Stimulated activated CD8-positive, alpha-beta memory T cell treated with anti-CD3 and anti-CD28 coated beads, Interleukin-7, amount 100 ng/mL, for 4 hours (primary cell): Measurements from ENCODE around the gene NTM.
"Not testable (repeated sequence)": the region's sequence is repeated elsewhere in the genome, so short reads cannot be mapped to it uniquely, and the experiment has no call there.

Experiments used
- DNase-seq, 2 donors: peaks; one replicate each; pipeline ENCODE4 v3.0.0-alpha.2; 2020; ENCODE audit warnings: low read depth in 2 of 2

NTM gene

DNA sequence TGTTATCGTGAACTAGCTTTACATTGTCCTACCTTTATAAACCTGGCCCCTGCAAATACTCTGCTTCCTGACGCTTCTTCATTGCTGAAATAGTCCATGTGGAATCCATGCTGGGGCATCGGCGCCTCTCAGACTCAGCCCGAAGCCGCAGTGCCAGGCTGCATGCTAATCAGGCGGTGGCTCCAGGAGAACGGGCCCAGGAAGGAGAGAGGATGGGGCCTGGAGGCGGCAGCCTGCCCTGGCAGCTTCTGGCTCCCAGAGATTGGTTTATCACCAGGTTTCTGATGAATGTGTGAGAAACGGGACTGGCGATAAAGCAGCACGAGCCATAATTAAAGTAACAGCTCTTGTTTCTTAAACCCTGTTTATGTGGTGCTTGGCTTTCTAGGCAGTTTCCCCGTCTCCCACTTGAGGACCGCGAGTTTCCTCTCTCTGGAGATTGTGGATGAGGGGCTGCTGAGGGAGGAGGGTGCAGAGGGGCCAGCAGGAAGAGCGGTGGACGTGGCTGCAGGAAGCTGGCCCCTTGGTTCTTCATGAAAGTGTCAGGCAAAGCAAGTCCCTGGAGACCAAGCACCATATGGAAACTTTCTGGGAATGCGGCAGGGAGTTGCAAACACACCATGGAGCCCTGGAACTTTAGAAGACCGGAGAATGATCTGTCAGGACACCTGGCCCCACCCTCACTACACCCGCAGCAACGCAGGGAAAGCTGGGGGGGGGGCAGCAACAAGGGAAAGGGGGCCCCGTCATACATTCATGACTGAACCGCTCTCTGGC, 93.4 kb downstream of the NTM start:
- no peak for DNase-seq

DNA sequence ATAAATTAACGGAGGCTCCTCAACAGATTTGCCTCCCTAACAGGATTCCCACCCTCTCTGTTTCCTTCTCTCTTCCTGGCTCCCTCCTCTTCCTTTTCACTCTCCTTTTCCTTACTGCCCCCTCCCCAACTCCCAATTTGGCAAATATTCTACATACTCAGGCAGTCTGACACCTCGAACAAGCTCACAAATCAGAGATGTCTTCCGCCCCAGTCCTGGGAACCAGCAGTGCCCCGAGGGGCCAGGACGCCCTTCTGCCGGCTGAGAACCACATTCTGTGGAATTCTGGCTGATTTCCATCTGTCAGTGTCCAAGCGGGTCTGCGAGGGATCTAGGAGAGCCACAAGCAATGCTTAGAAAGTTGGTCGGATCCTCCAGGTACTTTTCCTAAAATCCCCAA, 94.0 kb downstream of the NTM start:
- no peak for DNase-seq

DNA sequence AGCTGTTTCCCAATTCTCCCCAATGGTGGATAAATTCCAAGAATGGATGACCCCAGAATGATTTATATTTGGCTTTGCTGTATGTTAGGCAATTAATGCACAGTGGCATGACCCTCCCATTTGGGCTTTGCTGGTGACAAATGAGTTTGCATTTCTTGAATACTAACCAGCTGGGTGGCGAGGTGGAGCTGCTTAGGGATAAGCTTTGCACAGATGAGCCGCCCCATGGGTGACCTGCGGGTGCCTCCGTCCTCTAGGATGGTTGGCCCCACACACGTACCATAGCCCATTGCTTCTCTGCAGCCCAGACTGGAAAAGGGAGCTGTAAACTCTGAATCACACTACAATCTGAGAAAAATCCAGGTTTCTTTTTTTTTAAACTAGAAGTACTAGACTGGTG, 94.6 kb downstream of the NTM start:
- no peak for DNase-seq

DNA sequence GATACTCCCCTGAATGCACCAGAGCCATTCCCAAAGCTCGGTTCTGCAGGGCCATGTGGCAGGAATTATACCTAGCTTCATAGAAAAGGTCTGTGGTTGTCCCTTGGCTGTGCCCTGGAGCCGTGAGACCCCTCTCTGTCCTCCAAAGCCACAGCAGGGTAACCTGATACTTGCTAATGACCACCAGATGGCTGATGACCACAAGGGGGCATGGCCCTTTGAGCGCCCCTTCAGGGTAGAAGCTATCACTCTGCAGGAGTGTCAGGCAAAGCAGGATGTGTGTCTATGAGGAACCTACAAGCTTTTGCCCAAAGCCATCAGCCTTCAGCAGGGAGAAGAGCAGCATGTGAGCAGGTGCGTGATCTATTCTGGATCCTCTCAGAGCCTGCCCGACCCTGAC, 95.3 kb downstream of the NTM start:
- no peak for DNase-seq

DNA sequence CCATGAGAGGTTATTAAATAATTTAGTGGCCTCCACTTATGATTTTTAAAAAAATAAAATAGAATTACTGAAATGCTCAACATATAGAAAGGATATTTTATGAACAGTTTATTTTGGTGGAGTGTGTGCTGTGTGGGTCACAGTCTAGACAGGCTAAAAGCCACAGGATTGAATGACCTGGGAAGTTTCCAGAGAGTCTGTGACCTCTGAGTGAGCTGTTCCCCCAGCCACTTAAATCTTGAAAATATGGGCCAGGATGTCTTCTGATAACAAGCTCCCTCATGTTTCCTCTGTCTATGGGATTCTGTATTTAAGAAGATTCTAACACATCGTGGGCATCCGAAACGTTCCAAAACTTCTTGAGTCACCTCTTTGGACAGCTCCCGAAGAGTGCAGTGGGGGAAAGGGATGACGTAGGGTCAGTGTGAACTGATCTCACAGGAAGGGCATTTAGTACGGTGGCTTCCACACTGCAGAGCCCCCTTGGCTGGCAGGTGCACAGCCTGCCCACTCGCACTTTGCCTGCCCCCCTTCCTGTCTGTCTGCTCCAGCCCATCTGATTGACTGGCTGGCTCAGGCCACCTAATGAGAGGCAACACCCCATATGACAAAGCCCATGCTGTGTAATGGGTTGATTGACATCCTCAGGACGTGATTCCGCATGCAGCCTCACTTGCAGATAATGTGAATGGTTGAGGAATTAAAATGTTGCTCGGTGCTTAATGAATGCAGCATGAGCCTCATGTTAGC, 97.4 kb downstream of the NTM start:
- DNase-seq, result no peak

DNA sequence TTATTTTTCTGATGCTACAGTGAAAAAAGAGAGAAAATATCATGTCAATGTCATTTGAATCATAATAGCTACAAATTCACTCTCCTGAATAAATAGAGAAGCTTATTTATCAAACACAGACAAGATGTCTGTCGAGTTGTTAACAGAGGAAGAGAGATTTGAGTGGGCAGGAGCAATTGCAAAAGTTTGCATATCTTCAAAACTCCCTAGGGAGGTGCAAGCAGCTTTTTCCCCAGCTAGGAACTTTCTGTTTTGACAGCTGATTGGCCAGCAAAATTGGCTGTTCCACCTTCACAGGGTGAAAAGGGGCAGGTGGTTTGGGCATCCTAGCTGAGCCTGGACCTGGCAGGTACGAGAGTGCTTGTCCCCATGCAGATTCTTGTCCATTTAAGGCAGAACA, 98.2 kb downstream of the NTM start:
- DNase-seq, result no peak

DNA sequence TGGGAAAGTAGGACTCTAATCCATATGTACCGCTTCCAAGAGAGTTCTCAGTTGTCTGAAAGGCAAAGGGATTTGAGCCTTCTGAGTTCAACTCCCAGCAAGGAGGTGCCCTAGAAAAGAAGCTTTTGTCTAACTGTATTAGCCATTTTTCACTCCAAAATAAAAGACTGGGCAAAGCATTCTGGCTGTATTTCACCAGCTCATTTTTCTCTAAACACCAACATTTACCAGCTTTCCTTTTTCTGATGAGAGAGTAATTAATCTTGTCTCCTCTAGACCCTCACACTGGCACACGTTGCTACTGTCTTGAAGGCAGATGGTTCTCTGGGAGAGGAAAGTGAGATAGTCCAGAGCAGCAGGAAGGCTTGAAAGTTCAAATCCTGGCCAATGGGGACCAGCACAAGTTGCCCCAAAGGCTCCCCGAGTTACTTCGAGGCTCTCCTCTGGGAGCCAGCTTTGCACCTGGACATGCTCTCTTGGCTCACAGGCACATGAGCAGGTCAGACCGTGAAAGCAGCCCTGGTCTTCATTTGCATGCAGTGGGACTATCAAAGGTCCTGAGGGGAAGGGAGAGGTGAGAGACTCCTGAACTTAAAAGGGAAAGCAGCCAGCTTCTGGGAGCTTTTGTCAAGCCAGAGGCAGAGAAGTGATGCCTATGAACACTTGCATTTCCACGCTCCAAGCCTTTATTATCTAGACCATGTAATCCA, 100.0 kb downstream of the NTM start:
- DNase-seq, result no peak

DNA sequence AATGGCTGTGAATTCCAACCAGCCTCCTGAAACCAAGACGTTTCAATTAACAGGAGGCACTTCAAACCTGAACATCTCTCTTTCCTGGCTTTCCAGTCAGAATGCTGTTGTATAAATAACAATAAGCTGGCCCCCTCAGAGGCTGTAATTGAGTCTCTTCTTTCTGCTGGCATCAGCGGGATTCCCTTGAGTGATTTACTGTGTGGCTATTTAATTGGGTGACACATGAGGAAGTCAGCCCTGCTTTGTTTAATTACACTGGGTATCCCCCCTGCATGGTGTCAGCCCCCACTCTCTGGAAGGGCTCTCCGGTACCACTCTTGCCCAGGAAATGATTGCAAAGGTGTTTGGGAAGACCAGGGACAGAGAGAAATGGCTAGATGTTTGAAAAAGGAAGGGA, 101.6 kb downstream of the NTM start:
- DNase-seq, result no peak

DNA sequence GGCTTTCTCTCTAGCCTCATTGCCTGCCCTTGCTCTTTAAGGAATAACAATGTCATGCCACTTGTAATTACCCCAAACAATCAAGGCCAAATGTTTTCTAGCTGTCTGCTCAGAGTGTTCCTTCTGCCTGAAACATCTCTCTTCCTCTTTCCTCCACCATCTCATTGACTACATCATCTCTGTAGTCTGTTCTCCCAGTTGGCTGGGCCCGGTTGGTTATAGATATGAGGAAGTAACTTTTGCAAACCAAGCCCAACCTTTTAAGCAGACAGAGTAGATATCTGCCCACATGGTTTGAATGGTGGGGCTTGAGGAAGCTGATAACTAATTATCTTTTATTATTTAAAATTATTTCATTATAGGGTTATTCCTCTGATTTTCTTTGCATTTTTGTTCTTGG, 104.5 kb downstream of the NTM start:
- DNase-seq, result no peak

DNA sequence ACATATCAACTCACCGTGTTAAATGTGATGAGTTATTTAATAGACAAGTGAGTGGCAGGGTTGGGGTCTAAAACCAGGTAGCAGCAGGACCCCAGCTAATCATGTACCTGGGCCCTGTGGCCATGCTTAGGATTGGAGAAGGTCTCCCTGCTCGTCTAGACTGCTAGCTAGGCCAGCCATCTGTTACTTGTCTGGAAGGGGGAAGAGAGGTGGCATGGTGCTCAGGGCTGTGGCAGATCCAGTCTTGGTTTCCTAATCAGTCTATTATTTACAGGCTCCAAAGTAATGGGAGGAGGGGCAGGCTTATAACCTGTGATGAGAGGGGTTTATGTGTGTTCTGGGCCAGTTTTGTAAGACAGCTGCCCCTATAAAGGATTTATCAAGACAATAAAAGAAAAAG, 105.9 kb downstream of the NTM start:
- no peak for DNase-seq

DNA sequence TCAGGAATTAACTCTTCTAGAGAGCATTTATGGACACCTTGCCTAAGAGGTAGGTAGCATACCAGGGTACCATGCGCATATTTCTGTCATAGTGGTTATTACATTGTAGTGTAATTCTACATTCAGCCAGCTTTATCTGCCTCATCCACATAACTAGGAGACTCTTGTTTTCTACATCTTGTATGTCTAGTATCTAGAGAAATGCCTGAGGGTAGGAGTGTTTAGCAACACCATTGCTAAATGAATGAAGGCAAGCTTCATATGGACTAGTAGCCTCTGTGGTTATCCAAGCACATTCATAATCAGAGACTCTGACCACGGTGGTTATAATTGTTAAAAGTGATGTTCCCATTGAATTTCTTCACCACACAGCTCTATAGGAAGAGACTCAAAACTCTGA, 107.9 kb downstream of the NTM start:
- DNase-seq, result no peak

DNA sequence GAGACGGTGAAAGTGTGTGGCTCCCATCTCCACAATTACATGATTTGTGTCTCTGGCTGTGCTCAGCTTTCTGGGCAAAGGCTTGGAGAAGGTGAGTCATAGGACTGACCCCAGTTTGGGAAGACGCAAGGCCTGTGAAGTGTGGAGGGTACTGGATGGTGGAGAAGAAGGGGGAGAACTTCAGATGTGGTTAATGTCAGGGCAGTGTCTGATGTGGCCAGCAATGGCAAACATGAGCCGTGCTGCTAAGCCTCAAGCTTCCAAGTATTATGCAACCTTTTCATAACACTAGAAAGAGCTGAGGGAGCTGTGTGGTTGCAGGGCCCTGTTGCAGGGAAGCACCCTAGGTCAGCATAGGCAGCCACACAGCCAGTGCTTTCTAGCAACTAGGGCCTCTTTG, 110.9 kb downstream of the NTM start:
- DNase-seq, result no peak

DNA sequence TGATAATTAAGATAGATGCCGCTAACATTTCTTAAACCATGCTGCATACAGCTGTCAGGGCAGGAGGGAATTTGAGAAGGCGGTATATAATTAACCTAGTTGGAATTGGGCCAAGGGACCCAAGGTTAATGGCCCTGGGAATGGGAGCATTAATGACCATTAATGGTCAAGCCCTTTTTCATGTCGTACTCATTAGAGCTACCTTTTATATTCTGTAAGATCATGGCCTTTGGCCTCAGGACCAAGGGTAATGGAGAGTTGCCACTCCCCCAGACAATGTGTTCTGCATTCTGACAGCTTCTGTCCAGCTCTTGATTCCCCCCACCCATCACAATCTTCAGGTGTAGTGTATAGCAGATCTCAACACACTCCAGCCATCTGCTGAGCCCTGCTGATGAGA, 111.6 kb downstream of the NTM start:
- no peak for DNase-seq

DNA sequence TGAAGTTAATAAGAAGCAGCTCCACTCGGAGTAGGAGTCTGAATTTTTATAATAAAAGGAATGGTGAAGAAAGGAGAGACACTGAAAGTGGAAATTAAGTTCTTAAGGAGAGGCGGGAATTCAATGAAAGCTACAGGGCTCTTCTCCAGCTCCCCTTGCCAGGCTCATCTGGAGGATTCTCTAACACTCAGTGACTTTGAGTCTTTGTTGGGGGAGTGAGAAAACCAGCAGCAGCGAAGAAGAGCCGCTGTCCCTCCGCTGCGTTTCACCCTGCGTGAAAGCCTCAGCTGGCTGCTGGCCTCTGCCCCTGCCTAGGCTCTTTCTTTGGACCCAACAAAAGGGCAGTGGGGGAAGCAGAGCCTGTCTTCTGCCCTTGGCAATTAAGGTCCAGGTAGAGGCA, 113.0 kb downstream of the NTM start:
- no peak for DNase-seq

DNA sequence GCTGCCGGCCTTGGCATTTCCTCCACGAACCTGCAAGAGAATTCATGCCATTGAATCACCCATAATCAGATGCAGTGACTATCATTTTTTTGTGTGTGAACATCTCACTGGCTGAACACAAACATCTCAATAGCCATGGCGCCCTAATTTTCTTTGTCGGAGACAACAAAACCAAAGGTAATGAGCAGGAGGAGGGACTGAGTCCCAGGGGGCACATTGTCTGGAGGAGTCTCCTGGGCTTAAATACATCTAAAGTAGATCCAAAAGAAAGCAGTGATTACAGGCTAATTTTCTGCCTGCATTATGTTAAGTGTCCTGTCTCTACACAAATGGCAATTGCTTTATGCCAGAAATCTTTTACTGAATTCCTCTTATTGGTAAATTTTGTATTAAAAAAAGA, 113.5 kb downstream of the NTM start:
- DNase-seq, result no peak

DNA sequence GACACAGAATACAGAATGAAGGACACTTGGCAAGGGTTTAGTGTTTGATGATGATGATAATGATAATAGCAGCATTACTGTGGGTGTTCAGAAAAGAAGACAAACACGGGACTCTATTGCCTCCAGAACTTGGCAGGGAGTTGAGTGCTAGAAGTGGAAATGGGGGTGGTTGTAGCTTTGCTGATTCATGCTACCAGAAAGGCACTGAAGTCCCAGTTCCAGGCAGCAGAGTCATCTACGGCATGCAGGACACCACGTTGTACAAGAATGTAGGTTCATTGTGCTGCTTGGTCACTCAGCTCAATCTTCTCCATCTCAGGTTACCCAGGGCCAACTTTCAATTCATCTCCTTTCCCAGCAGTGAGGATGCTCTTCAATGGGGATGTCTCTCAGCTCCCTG, 115.7 kb downstream of the NTM start:
- no peak for DNase-seq

DNA sequence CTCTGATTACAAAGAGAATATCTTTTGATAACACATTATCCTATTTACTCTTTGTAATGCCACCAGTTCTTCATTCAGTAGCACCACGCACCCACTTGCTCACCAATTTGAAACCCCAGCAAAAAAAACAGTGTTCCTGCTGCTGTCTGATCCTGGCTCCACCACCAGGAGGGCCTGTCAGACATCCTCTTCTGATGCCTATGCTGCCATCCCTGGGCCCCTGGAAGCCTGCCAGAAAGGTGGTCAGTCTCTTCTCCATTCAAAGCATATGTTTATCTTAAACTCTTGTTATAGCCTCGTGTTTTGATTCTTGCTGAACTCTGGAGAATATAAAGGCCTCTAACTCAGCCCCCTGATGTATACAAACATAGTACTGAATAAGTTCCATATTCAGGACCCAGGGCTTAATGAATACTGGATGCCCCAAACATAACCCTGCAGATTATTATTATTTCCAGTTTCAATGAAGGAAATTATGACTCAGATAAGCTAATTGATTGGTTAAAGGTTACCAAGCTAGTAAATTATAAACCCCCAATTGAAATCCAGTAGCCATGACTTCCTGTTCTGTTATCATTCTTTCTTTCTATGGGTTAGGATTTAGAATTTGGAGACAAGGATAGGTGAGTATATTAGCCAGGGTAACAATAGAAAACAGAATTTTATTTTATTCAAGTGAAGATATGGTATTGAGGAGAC, 116.7 kb downstream of the NTM start:
- DNase-seq, result no peak

DNA sequence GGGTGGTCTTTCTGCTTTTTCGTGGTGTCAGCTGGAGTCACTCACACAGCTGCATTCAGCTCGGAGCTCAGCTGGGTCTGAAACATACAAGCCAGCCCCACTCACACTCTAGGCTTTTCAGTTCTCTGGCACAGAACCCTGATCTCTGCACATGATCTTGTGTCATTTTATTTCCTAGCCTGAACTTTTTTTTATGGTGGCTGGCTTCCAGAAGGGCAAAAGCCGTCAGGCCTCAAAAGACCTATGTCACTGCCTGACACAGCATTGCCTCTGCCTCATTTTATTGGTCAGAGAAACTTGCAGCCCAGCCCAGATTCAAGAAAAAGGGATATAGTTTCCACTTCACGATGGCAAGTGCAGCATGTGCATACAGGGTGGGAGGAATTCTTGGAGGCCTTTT, 117.8 kb downstream of the NTM start:
- no peak for DNase-seq

DNA sequence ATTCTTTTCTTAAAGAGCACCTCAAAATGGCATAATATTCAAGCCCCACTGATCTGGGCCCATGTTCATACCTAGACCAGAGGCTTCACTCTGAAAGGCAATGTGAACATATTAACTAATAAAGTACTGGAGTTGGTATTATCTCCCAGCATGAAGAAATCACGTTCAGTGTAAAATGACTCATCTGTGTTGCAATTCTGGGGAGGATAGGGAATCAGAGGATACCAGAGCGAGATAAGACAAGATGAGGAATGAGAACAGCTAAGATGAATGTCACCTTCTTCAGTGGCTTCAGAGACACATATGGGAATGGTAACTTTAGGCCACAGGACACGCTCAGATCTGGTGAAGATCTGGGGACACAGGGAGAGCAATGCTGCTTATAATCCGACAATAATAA, 121.1 kb downstream of the NTM start:
- DNase-seq, result no peak

DNA sequence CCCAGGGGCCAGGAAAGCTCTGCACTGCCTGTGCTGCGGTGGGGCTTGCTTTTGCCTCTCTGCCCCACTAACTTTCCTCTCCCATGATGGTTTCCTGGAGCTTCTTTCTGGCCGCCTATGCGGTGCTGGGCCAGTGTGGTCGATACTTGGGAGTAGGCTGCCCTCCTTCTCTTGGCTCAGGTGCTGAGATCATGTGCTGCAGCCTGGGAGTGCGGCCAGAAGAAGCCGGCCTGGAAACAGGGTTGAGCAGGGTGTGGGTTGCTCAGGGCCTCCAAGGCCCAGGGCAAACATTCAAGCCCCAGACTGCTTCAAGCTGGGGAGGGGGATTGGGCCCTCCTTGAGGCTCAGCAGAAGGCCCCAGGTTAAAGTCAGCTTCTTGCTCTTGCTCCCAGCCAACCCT, 125.0 kb downstream of the NTM start:
- no peak for DNase-seq

DNA sequence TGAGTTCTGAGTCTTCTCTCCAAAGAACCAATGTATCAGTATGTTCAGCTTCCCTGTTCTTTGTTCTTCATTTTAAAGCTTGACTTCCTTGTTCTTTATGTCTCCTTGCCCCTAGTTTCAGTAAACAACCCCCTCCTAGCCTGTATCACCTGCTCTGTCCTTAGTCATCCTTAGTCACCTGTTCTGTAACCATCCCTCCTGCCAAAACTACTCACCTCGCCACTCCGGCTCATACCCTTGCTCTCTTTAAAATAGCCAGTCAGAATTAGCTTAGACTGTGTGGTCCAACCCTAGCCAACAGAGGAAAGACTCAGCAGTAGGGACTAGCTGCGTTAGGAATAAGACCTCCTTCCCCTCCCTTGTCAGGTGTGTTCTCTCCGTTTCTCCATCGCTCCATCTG, 127.3 kb downstream of the NTM start:
- not testable (repeated sequence) for DNase-seq

DNA sequence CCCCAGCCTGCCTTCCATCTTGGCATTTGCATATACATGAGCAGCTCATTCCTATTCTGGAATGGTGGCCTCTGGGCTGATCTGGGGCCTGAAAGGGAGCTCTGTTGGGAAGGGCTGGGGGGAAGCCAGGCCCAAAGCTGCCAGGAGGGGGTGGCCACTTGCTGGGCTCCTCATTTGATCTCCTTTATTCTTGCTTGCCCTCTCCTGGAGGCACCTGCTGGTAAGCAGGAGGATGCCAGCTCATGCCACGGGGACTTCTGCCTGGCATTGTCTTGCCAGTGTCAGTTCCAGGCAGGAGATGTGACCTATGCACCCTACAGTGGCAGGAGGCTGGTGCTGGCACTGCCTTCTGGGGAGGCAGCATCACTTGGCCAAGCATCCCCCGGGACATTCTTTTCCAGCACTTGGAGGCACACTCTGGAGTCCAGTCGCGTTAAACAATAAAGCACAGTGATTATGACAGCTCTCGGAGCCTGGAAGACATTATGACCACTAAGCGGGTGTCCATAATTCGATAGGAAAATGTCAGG, 128.3 kb downstream of the NTM start:
- no peak for DNase-seq
